Esophagus squamous epithelium (tissue), 4 donors: Measurements from ENCODE around the gene TIMM23B.
"Not testable (repeated sequence)": the region's sequence is repeated elsewhere in the genome, so short reads cannot be mapped to it uniquely, and the experiment has no call there.

Experiments used
- POLR2A ChIP-seq, 4 donors: fragments of 450-650 bp; IDR thresholded peaks; one replicate each; pipeline ENCODE4 v1.6.1; 2017; ENCODE audit warnings: antibody characterized with exemption in 4 of 4, mild to moderate bottlenecking in 4 of 4, moderate library complexity in 3 of 4
- TF ChIP-seq, protein P1 (sequence below), 6 experiments: fragments of 450-650 bp in 4 of 6; fragments of 200-600 bp in 2 of 6; sonication (generic) in 2 of 6; IDR thresholded peaks; one replicate each; pipeline ENCODE4 v1.5.1; 2016 to 2019; ENCODE audit warnings: antibody characterized with exemption in 6 of 6, mild to moderate bottlenecking in 4 of 6, moderate library complexity in 4 of 6

GRCh38 chr10:49987207-49987606 is 45.4 kb downstream of the TIMM23B start:
- not testable (repeated sequence) for TF ChIP-seq POLR2A (IDR thresholded peaks at IDR 0.05)
- TF ChIP-seq, protein P1, sequence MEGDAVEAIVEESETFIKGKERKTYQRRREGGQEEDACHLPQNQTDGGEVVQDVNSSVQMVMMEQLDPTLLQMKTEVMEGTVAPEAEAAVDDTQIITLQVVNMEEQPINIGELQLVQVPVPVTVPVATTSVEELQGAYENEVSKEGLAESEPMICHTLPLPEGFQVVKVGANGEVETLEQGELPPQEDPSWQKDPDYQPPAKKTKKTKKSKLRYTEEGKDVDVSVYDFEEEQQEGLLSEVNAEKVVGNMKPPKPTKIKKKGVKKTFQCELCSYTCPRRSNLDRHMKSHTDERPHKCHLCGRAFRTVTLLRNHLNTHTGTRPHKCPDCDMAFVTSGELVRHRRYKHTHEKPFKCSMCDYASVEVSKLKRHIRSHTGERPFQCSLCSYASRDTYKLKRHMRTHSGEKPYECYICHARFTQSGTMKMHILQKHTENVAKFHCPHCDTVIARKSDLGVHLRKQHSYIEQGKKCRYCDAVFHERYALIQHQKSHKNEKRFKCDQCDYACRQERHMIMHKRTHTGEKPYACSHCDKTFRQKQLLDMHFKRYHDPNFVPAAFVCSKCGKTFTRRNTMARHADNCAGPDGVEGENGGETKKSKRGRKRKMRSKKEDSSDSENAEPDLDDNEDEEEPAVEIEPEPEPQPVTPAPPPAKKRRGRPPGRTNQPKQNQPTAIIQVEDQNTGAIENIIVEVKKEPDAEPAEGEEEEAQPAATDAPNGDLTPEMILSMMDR (IDR thresholded peaks at IDR 0.05), result not testable (repeated sequence)
